BE2C (cell line): ENCODE data around the gene EEFSEC.

Experiments
- DNase-seq: peaks from one replicate; pipeline ENCODE4 v3.0.0-alpha.2; 2020
- H3K27me3 ChIP-seq: fragments of 250-450 bp; sonication (Bioruptor Pico); 2 replicates; pipeline ENCODE4 v1.5.1; 2020; ENCODE audit warnings: mild to moderate bottlenecking
- H3K36me3 ChIP-seq: fragments of 250-450 bp; sonication (Bioruptor Pico); 2 replicates; pipeline ENCODE4 v1.5.1; 2020; ENCODE audit warnings: mild to moderate bottlenecking
- H3K4me1 ChIP-seq: fragments of 250-450 bp; sonication (Bioruptor Pico); 2 replicates; pipeline ENCODE4 v1.5.1; 2020
- H3K4me3 ChIP-seq: 2 replicates; pipeline ENCODE4 v1.5.1; 2011; ENCODE audit warnings: low read depth, low read length
- H3K9me3 ChIP-seq: fragments of 250-450 bp; sonication (Bioruptor Pico); 2 replicates; pipeline ENCODE4 v1.5.1; 2020
- CTCF ChIP-seq: IDR thresholded peaks from 2 replicates; pipeline ENCODE4 v1.5.1; 2012; ENCODE audit warnings: mild to moderate bottlenecking, low read depth, low read length

Gene EEFSEC

GRCh38 chr3:128427872-128428822, 274.9 kb downstream of the EEFSEC start:
- Histone ChIP-seq H3K27me3 (no peaks in the 10 kb centered on the region), H3K4me1 (peaks cover 68% of the 10 kb centered on the region), H3K36me3 (no peaks in the 10 kb centered on the region), H3K9me3 (no peaks in the 10 kb centered on the region), H3K4me3 (no peak overlapping the region)
- DNase-seq, result no peak
- no peak for TF ChIP-seq CTCF

GRCh38 chr3:128429275-128429674, 276.0 kb downstream of the EEFSEC start:
- no peak for TF ChIP-seq CTCF
- no peak overlapping the region for H3K4me3 ChIP-seq
- no peaks in the 10 kb centered on the region for H3K9me3 ChIP-seq
- no peaks in the 10 kb centered on the region for H3K27me3 ChIP-seq
- H3K4me1 ChIP-seq, result peaks cover 68% of the 10 kb centered on the region
- no peaks in the 10 kb centered on the region for H3K36me3 ChIP-seq
- DNase-seq, result no peak

GRCh38 chr3:128429751-128430150, 276.5 kb downstream of the EEFSEC start:
- no peak for DNase-seq
- H3K4me1 ChIP-seq, result peaks cover 69% of the 10 kb centered on the region
- H3K4me3 ChIP-seq, result no peak overlapping the region
- TF ChIP-seq CTCF, result no peak
- no peaks in the 10 kb centered on the region for H3K27me3 ChIP-seq
- no peaks in the 10 kb centered on the region for H3K36me3 ChIP-seq
- no peaks in the 10 kb centered on the region for H3K9me3 ChIP-seq

- TF ChIP-seq CTCF, result no peak
- no peaks in the 10 kb centered on the region for H3K27me3 ChIP-seq
- no peak for DNase-seq
- no peak overlapping the region for H3K4me3 ChIP-seq
- H3K4me1 ChIP-seq, result peaks cover 69% of the 10 kb centered on the region
- H3K9me3 ChIP-seq, result no peaks in the 10 kb centered on the region
- H3K36me3 ChIP-seq, result no peaks in the 10 kb centered on the region
These were observed 277.0 kb downstream of the EEFSEC start for GRCh38 chr3:128430301-128430700.

- H3K4me3 ChIP-seq, result no peak overlapping the region
- DNase-seq, result no peak
- no peaks in the 10 kb centered on the region for H3K27me3 ChIP-seq
- no peak for TF ChIP-seq CTCF
- peaks cover 69% of the 10 kb centered on the region for H3K4me1 ChIP-seq
- no peaks in the 10 kb centered on the region for H3K36me3 ChIP-seq
- H3K9me3 ChIP-seq, result no peaks in the 10 kb centered on the region
These were observed 277.4 kb downstream of the EEFSEC start for GRCh38 chr3:128430731-128431130.

GRCh38 chr3:128431803-128432300, 278.6 kb downstream of the EEFSEC start:
- TF ChIP-seq CTCF, result no peak
- H3K27me3 ChIP-seq, result no peaks in the 10 kb centered on the region

More at GRCh38 chr3:128431803-128432300, 278.6 kb downstream of the EEFSEC start:
- Histone ChIP-seq H3K4me1 (peaks cover 70% of the 10 kb centered on the region), H3K9me3 (no peaks in the 10 kb centered on the region), H3K4me3 (peak overlapping the region; percentile 49; the same call in 1 of the 2 replicates), H3K36me3 (no peaks in the 10 kb centered on the region)
- DNase-seq, result no peak
